Measurements from ENCODE around the gene CRCP. TPM values are rescaled to one million over a fixed set of nuclear protein-coding genes. Genes with fewer than 3 reads are reported as not detected.
"Not testable (repeated sequence)": the region's sequence is repeated elsewhere in the genome, so short reads cannot be mapped to it uniquely, and the experiment has no call there.

CRCP gene
- total RNA-seq, 1 donor from 2014 or later, result 21.3 TPM

DNA sequence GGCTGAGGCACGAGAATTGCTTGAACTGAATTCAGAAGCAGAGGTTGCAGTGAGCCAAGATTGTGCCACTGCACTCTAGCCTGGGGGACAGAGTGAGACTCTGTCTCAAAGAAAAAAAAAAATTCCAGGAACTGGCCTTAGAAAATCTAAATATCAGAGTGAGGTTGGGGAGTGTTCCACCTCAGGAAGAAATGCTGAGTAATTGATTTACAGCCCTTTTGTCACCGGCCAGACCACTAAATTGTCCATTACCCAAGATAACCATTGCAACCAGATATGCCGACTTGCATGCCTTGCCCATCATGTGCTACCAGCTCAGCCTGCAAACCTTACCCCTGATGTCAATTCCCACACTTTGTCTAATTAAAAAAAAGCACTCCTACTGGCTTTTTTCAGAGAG, 42.4 kb downstream of the CRCP start:
- ATAC-seq, result no peak

DNA sequence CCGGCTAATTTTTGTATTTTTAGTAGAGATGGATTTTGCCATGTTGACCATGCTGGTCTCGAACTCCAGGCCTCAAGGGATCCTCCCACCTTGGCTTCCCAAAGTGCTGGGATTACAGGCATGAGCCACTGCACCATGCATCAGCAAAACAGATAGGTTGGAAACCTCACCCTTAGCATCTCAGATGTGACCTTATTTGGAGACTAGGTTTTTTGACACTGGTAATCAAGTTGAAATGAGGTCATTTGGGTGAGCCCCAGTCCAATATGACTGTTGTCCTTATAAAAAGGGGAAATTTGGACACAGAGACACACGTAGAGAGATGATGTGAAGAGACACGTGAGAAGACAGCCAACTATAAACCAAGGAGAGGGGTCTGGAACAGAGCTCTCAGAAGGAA, 48.0 kb downstream of the CRCP start:
- ATAC-seq, result no peak

DNA sequence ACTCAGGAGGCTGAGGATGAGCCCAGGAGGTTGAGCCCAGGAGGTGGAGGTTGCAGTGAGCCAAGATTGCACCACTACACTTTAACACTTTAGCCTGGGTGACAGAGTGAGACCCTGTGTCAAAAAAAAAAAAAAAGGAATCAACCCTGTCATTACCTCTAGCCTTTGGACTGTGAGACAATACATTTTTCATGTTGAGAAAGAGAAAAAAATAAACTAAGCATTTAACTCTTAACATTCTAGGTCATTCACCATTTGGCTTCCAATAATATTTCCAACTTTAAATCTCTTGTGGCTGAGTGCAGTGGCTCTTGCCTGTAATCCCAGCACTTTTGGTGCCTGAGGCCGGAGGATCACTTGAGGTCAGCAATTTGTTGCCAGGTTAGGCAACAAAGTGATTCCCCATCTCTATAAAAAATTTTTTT, 48.6 kb downstream of the CRCP start:
- peak; percentile 37 for ATAC-seq

DNA sequence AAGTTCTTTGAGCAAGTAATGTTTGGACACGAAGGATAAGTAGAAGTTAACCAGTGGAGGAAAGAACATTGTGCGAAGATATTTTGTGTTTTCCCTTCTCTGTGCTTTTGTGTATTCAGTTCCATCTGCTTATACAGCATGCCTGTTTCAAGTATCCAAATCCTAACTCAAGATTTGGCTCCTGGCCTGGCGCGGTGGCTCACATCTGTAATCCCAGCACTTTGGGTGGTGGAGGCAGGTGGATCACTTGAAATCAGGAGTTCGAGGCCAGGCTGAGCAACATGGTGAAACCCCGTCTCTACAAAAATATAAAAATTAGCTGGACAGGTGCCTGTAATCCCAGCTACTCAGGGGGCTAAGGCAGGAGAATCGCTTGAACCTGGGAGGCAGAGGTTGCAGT, 49.7 kb downstream of the CRCP start:
- no peak for ATAC-seq

GRCh38 chr7:66167773-66168387, 53.2 kb downstream of the CRCP start:
- no peak for ATAC-seq

GRCh38 chr7:66169616-66170015, 55.0 kb downstream of the CRCP start:
- peak; percentile 74 for ATAC-seq

- ATAC-seq, result peak; percentile 83
Measured at GRCh38 chr7:66170309-66171231, 55.9 kb downstream of the CRCP start.

DNA sequence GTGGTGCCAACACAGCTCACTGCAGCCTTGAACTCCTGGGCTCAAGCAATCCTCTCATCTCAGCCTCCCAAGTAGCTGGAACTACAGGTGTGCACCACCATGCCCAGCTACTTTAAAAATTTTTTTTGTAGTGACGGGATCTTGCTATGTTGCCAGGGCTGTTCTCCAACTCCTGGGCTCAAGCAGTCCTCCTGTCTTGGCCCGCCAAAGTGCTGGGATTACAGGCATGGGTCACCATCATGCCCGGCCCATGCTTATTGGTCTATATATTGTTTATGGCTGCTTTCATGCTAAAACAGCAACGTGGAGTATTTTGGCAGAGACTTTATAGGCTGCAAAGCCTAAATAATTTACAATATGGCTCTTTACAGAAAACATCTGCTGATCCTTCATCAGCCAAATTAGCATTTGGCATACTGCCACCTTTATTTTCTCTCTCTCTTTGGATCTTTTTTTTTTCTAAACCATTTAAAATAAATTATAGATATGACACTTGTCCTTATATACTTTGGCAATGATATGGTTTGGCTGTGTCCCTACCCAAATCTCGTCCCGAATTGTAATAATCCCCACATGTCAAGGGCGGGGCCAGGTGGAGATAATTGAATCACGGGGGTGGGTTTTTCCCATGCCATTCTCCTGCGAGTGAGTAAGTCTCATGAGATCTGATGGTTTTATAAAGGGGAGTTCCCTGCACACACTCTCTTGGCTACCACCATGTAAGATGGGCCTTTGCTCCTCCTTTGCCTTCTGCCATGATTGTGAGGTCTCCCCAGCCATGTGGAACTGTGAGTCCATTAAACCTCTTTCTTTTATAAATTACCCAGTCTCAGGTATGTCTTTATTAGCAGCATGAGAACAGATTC, 58.1 kb downstream of the CRCP start:
- not testable (repeated sequence) for ATAC-seq

DNA sequence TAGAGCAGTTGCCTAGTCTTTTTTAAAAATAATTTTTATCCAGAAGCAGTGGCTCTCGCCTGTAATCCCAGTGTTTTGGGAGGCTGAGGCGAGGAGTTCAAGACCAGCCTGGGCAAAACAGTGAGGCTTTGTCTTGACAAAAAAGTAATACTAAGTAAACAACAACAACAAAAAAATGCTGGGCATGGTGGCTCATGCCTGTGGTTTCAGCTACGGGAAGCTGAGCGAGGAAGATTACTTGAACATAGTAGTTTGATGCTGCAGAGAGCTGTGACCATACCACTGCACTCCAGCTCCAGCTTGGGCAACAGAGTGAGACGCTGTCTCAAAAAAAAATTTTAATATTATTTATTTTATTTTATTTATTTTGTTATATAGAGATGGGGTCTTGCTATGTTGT, 59.2 kb downstream of the CRCP start:
- no peak for ATAC-seq

DNA sequence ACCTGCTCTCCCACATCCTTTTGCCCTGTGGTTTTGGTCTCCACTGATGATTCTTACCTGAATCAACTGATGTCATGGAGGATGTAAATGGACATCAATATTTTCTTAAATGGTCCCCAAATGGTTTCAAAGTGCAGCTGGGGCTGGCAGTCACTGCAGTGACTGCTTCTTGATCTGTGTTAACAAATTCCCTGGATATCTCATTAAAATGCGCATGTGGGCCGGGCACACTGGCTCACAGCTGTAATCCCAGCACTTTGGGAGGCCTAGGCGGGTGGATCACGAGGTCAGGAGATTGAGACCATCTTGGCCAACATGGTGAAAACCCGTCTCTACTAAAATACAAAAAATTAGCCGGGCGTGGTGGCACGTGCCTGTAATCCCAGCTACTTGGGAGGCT, 60.4 kb downstream of the CRCP start:
- ATAC-seq, result not testable (repeated sequence)

GRCh38 chr7:66176914-66177313, 62.3 kb downstream of the CRCP start:
- no peak for ATAC-seq

- no peak for ATAC-seq
Measured at GRCh38 chr7:66178258-66178657, 63.6 kb downstream of the CRCP start.

GRCh38 chr7:66181329-66181728, 66.7 kb downstream of the CRCP start:
- ATAC-seq, result no peak

DNA sequence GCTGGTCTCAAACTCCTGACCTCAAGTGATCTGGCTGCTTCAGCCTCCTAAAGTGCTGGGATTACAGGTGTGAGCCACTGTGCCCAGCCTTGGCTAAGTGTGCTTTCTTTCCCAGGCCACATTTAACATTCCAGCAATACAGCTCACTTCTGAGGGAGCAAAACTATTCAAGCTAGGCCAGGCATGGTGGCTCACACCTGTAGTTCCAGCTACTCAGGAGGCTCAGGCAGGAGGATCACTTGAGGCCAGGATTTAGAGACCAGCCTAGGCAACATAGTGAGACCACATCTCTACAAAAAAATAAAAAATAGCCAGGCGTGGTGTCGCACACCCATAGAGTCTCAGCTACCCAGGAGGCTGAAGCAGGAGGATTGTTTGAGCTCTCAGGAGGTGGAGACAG, 67.2 kb downstream of the CRCP start:
- ATAC-seq, result no peak

DNA sequence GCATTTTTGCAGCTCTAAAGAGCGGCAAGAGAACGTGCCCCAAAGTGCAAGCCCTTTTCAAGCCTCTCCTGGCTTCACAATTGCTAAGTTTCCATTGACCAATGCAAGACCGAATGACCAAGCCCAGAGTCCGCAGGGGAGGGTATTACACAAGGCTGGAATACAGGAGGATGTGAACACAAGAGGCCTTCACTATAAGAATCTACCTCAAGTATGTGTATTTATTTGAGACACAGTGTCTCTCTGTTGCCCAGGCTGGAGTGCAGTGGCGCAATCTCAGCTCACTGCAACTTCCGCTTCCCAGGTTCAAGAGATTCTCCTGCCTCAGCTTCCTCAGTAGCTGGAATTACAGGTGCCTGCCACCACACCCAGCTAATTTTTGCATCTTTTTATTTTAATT, 68.3 kb downstream of the CRCP start:
- ATAC-seq, result no peak

DNA sequence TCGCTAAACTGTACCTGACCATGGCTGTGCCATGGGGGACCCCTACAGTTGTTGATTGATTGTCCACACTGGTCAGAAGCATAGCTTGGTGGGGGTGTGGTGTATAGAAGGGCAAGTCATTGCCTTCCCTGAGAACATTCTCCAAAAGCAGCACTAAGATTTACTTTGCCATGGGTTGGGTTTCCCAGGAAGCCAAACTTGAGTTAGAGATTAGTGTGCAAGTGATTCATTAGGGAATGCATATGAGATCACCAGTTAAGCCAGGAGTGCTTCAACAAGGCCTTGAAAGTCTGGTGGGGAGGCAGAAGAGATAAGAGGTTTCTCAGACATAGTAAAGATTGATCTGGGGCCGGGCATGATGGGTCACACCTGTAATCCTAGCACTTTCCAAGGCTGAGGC, 69.1 kb downstream of the CRCP start:
- peak; percentile 71 for ATAC-seq

- ATAC-seq, result no peak
Measured at GRCh38 chr7:66185680-66186187, 71.1 kb downstream of the CRCP start.

GRCh38 chr7:66186991-66187390, 72.3 kb downstream of the CRCP start:
- no peak for ATAC-seq

- peak; percentile 76 for ATAC-seq
Measured at GRCh38 chr7:66187905-66188304, 73.3 kb downstream of the CRCP start.

DNA sequence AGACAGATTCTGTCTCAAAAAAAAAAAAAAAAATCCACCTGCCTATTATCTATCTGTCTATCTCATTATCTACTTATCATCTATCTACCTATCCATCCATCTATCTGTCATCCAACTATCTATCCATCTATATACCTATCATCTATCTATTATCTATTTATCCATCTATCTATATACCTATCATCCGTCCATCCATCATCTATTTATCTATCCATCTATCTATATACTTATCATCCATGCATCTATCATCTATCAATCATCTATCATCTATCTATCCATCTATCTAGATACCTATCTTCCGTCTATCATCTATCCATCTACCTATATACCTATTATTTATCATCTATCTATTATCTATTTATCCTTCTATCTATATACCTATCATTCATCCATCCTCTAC, 74.0 kb downstream of the CRCP start:
- no peak for ATAC-seq

DNA sequence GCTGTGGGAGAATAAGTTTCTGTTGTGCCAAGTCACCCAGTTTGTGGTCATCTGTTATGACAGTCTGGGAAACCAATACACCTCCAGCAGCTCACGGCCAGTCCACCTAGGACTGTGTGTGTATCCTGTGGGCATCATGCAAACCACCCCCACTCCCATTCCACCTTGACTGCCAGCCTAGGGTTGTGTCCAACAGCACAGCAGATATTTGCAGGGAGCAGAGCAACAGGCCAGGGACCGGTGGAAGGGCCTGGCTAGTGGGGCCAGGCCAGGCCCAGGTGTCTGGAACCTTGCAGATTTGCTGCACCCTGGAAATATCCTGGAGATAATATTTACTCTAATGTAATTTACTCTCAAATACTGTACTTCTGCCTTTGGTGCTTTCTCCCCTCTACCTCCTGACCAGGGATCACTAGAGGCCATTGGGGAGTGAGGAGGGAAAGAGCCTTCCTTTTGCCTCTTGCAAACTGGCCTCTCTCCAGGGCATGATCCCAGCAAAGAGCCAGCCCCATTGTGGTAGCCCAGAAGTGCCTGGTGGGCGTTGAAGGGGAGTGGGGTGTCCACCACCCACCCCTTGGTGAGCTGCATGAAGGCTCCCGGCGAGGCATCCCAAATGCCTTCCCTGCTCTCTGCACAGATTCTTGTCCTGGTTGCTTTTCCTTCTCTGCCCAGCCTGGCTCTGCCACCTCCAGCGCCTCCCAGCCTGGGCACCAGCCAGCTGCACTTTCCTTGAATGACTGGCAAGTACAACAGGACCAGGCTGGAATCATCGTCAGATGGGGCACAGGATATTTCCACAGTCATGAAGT, 75.3 kb downstream of the CRCP start:
- no peak for ATAC-seq

DNA sequence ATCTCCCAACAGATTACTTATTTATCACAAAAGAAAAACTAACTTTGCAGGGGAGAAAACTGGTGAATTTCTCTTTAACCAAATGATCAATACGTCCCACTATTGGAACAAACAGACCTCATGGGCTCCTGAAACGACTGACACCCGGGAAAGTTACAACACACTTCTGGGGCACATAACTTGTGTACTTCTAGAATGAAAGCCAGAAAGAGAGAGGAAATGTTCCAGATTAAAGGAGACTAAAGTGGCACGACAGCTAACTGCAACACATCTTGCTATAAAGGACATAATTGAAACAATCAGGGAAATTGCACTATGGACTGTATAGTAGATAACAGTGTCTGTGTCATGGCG, 75.8 kb downstream of the CRCP start:
- ATAC-seq, result no peak

Data from esophagus mucosa (tissue), 1 donor.